Mesothelial cell of epicardium (in vitro differentiated cells): ENCODE measurements around the gene CD2BP2. TPM values are rescaled to one million over a fixed set of nuclear protein-coding genes. Genes with fewer than 3 reads are reported as not detected.
A peak's percentile ranks its signal among the peaks of the same experiment; 100 is the strongest.

Experiments
- DNase-seq, 2 experiments: peaks; one replicate each; pipeline ENCODE4 v3.0.0; 2021; ENCODE audit warnings: low spot score in 2 of 2; ENCODE audit not compliant: unreplicated experiment in 2 of 2
- H3K27ac Mint-ChIP-seq: 2 replicates; pipeline ENCODE4 v1.8.0; 2021; ENCODE audit warnings: mixed read lengths
- H3K27me3 Mint-ChIP-seq: 2 replicates; pipeline ENCODE4 v1.8.0; 2021; ENCODE audit warnings: low read depth, mixed read lengths
- H3K36me3 Mint-ChIP-seq: 2 replicates; pipeline ENCODE4 v1.8.0; 2021; ENCODE audit warnings: mixed read lengths
- H3K4me1 Mint-ChIP-seq: 2 replicates; pipeline ENCODE4 v1.8.0; 2021; ENCODE audit warnings: mixed read lengths
- H3K4me3 Mint-ChIP-seq: 2 replicates; pipeline ENCODE4 v1.8.0; 2021; ENCODE audit warnings: mild to moderate bottlenecking, moderate library complexity, mixed read lengths
- H3K9me3 Mint-ChIP-seq: 2 replicates; pipeline ENCODE4 v1.8.0; 2021; ENCODE audit warnings: mixed read lengths
- total RNA-seq: library from RNA; stranded (reverse); gene quantifications from 3 replicates; pipeline ENCODE4 v1.2.1, GENCODE V29; 2021
- TF ChIP-seq, protein P1 (sequence below): fragments of 200-600 bp; sonication (generic); IDR thresholded peaks from one replicate; pipeline ENCODE4 v1.5.0; 2021; ENCODE audit warnings: antibody characterized with exemption; ENCODE audit not compliant: unreplicated experiment

The CD2BP2 gene
- total RNA-seq, 1 donor from 2014 or later = 63.9 TPM

GRCh38 chr16:30356401-30357084 is 1.4 kb upstream of the CD2BP2 start:
- no peak for DNase-seq
- peaks cover 12% of the 10 kb centered on the region for H3K36me3 Mint-ChIP-seq
- peaks cover 17% of the 10 kb centered on the region for H3K4me1 Mint-ChIP-seq
- H3K4me3 Mint-ChIP-seq = peak overlapping the region; percentile 93
- no peaks in the 10 kb centered on the region for H3K9me3 Mint-ChIP-seq
- TF ChIP-seq, protein P1, sequence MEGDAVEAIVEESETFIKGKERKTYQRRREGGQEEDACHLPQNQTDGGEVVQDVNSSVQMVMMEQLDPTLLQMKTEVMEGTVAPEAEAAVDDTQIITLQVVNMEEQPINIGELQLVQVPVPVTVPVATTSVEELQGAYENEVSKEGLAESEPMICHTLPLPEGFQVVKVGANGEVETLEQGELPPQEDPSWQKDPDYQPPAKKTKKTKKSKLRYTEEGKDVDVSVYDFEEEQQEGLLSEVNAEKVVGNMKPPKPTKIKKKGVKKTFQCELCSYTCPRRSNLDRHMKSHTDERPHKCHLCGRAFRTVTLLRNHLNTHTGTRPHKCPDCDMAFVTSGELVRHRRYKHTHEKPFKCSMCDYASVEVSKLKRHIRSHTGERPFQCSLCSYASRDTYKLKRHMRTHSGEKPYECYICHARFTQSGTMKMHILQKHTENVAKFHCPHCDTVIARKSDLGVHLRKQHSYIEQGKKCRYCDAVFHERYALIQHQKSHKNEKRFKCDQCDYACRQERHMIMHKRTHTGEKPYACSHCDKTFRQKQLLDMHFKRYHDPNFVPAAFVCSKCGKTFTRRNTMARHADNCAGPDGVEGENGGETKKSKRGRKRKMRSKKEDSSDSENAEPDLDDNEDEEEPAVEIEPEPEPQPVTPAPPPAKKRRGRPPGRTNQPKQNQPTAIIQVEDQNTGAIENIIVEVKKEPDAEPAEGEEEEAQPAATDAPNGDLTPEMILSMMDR = no peak
- peak overlapping the region; percentile 99 for H3K27ac Mint-ChIP-seq
- no peaks in the 10 kb centered on the region for H3K27me3 Mint-ChIP-seq

DNA sequence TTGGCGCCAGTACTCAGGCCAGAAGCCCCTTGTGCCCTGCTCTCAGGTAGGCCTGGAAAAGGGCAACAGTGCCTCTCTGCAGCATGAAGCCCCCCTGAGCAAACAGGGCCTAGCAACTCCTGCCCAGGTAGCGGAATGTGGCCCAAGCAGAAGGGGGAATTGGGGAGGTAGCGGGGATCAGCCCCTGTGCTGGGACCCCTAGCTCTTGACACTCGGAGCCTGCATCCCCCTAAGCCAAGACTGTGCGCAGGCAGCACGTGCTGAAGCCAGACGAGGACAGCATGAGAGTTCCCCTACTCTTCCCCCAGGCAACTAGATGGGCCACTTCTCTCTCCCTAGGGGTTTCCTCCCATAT is 823 bp upstream of the CD2BP2 start:
- Mint-ChIP-seq H3K4me3 (peak overlapping the region; percentile 93), H3K36me3 (peaks cover 9% of the 10 kb centered on the region), H3K27ac (peak overlapping the region; percentile 99), H3K9me3 (no peaks in the 10 kb centered on the region), H3K27me3 (no peaks in the 10 kb centered on the region), H3K4me1 (peaks cover 17% of the 10 kb centered on the region)
- DNase-seq = no peak
- TF ChIP-seq, protein P1 = no peak

DNA sequence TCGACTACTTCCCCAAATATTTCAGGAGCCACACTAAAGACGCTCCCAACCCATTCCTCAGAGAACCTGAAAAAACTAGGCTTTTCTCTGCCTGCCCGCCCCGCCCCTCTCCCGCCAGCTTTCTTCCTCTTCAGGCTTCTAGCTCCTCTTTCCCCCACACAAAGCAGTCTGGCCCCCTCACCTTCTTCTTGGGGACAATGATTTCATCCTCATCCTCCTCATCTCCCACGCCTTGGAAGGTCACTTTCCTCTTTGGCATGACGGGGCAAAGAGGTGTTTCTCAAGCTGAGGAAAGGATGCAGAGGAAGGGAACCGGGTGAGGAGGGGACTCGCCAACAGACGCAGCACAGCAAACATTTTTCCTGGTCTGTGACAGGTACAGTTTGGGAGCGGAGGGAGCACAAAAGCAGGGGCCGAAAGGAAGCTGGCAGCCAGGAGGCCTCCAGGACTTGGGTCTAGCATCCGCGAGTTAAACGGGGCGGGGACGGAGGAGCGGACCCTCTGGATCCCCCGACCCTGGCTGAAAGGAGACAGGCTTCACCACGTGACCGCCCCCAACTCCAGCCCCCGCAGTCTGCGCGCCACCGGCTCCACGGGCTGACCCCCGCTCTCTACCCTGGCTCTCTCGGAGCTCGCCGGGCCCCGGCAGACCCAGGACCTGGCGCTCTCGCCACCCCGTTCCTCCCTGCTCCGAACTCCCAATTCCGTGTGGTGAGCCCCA is 525 bp downstream of the CD2BP2 start:
- Mint-ChIP-seq H3K4me1 (peaks cover 17% of the 10 kb centered on the region), H3K27me3 (no peaks in the 10 kb centered on the region), H3K9me3 (no peaks in the 10 kb centered on the region), H3K36me3 (peaks cover 13% of the 10 kb centered on the region), H3K4me3 (peak overlapping the region; percentile 93), H3K27ac (peak overlapping the region; percentile 99)
- no peak for DNase-seq
- TF ChIP-seq, protein P1 = no peak

- Mint-ChIP-seq H3K36me3 (peaks cover 13% of the 10 kb centered on the region), H3K27ac (no peak overlapping the region), H3K4me1 (peaks cover 17% of the 10 kb centered on the region), H3K27me3 (no peaks in the 10 kb centered on the region), H3K4me3 (peak overlapping the region; percentile 93), H3K9me3 (no peaks in the 10 kb centered on the region)
- no peak for DNase-seq
- TF ChIP-seq, protein P1 = no peak
Observed at GRCh38 chr16:30353438-30354129, 1.5 kb downstream of the CD2BP2 start.

DNA sequence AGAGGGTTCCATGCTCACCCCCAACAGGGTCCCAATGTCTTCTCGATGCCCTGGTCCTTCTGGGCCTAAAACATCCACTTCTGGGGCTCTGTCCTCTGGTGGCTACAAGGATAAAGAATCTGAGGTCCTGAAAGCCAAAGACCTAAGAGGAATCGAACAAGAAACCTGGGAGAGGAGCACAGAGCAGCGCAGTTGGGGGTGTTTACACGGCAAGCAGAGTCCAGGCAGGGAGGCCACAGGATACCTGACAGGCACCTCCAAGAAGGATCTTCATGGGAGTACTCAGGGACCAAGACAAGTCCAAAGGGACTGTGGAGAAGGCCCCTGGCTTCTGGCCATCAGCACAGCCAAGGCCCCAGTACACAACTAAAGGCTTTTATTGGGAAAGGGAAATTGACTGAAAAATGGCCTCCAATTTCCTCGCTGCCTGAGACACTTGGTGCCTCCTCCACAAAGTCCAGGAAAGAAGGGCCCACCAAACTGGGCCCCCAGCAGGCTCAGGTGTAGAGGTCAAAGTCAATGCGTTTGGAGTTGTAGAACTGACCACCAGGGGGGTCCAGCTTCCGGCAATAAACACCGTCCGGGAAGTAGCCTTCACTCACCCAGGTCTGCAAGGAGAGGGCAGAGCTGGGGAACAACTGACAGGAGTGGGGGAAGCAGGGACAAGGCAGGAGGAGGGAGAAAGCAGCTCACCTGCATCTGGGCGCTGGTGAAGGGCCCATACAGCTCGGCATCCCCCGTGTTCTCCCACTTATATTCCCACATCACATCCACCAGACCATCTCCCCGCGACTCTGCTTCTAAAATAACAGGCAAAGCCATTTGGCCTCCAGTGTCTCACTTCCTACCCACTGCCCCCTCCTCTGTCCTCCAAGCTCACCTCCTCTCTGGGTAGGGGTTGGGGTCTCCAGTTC is 2.4 kb downstream of the CD2BP2 start:
- no peaks in the 10 kb centered on the region for H3K27me3 Mint-ChIP-seq
- H3K4me3 Mint-ChIP-seq = peak overlapping the region; percentile 45
- TF ChIP-seq, protein P1 = peak; percentile 43
- no peaks in the 10 kb centered on the region for H3K9me3 Mint-ChIP-seq
- peaks cover 17% of the 10 kb centered on the region for H3K4me1 Mint-ChIP-seq
- no peak overlapping the region for H3K27ac Mint-ChIP-seq
- H3K36me3 Mint-ChIP-seq = peaks cover 13% of the 10 kb centered on the region
- DNase-seq = no peak
